ENCODE measurements around the gene ANKFN1. TPM values are rescaled to one million over a fixed set of nuclear protein-coding genes. Genes with fewer than 3 reads are reported as not detected.

ANKFN1 gene
- total RNA-seq, 3 donors from 2014 or later: 0.22 to 1.4 (median 0.60) TPM

DNA sequence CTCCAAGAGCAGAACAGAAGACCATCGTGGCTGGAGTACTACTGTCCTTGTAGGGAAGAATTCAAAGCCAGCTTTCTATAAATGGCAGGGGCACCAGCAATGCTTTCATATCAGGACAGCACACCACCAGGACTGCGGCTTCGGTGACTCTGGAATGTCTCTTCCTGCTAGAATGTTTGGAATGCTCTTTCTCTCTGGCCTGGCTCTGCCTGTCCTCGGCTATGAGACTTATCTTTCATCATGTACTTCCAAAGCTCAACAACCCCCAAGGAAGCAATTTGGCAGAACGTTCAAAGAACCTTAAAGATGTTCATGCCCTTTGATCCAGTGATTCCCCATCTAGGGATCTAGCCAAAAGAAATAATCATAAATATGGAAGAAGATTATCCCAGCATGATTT, 387.6 kb downstream of the ANKFN1 start:
- H3K36me3 ChIP-seq (ENCODE audit: low read depth): no peaks in the 10 kb centered on the region
- no peak for TF ChIP-seq CTCF (IDR thresholded peaks at IDR 0.05)
- intact Hi-C loops (cut with DNase I, micrococcal nuclease): no loop called here
- H3K4me3 ChIP-seq: no peak overlapping the region
- no peaks in the 10 kb centered on the region for H3K9me3 ChIP-seq
- H3K4me1 ChIP-seq (ENCODE audit: low read depth): no peaks in the 10 kb centered on the region
- ATAC-seq (no peak), DNase-seq (no peak)

- DNase-seq: no peak
- Histone ChIP-seq H3K9me3 (no peaks in the 10 kb centered on the region), H3K4me3 (no peak overlapping the region), H3K4me1 (ENCODE audit: low read depth) (no peaks in the 10 kb centered on the region), H3K36me3 (ENCODE audit: low read depth) (no peaks in the 10 kb centered on the region)
- no peak for TF ChIP-seq CTCF (IDR thresholded peaks at IDR 0.05)
- ATAC-seq: no peak
- intact Hi-C loops (cut with DNase I, micrococcal nuclease): no loop called here
Measured at GRCh38 chr17:56543280-56543679, 390.0 kb downstream of the ANKFN1 start.

- H3K36me3 ChIP-seq (ENCODE audit: low read depth): no peaks in the 10 kb centered on the region
- no peak overlapping the region for H3K4me3 ChIP-seq
- DNase-seq: no peak
- intact Hi-C loops (cut with DNase I, micrococcal nuclease): no loop called here
- no peaks in the 10 kb centered on the region for H3K9me3 ChIP-seq
- no peak for TF ChIP-seq CTCF (IDR thresholded peaks at IDR 0.05)
- ATAC-seq: no peak
- H3K4me1 ChIP-seq (ENCODE audit: low read depth): no peaks in the 10 kb centered on the region
Measured at GRCh38 chr17:56545106-56545505, 391.8 kb downstream of the ANKFN1 start.

DNA sequence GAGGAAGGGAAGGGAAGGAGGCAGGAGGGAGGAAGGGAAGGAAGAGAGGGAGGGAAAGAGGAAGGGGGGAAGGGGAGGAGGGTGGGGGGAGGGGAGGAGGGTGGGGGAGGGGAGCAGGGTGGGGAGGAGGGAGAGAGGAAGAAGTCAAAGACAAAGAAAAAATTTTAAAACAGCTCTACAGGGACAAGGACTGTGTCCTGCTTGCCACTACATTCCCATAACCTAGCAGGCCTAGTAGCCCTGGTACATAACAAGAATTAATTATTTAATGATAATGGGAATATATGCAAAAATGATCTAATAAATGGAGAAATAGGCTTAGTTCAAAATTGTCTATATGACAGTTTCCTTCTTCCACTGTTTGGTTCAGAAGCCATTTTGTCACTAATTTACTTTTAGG, 392.7 kb downstream of the ANKFN1 start:
- no peak for DNase-seq
- no peaks in the 10 kb centered on the region for H3K4me1 ChIP-seq (ENCODE audit: low read depth)
- TF ChIP-seq CTCF (IDR thresholded peaks at IDR 0.05): no peak

DNA sequence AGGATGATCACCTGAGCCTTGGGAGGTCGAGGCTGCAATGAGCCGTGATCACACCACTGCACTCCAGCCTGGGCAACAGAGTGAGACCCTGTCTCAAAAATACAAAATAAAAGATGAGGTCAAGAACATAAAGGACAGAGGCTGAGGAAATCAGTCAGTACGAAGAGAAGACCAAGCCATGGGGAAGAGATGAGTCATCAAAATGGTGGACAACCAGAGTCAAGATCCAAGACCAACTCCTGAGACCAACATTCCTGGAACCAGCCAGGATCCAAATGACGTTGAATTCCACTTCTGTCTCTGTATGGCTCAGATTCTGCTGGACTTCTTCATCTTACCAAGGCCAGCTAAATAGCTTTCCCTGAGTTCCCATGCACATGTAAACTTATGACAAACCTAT, 395.4 kb downstream of the ANKFN1 start:
- Histone ChIP-seq H3K4me3 (no peak overlapping the region), H3K9me3 (no peaks in the 10 kb centered on the region), H3K36me3 (ENCODE audit: low read depth) (no peaks in the 10 kb centered on the region), H3K4me1 (ENCODE audit: low read depth) (no peaks in the 10 kb centered on the region)
- intact Hi-C loops (cut with DNase I, micrococcal nuclease): no loop called here
- no peak for DNase-seq
- no peak for TF ChIP-seq CTCF (IDR thresholded peaks at IDR 0.05)
- no peak for ATAC-seq

More for the DNA sequence above, 392.7 kb downstream of the ANKFN1 start:
- ATAC-seq: no peak
- H3K36me3 ChIP-seq (ENCODE audit: low read depth): no peaks in the 10 kb centered on the region
- intact Hi-C loops (cut with DNase I, micrococcal nuclease): no loop called here
- H3K9me3 ChIP-seq: no peaks in the 10 kb centered on the region
- H3K4me3 ChIP-seq: no peak overlapping the region

DNA sequence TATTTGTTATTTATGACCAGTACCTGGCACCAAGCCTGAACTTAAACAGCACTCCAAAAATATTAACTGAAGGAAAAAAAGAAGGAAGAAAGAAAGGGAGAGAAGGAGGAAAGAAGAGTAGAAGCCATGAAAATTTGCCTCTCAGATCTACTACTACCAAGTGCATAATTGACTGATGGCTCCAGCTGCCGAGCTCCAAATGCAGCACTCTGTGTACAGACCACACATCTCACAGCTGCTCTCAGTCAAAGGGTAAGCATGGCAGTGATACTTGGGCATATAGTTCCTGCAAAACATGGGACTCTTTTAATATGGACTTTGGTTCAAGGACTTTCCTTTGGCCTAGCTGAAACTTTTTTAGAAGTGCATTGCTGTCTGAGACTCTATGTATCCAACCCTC, 396.2 kb downstream of the ANKFN1 start:
- Histone ChIP-seq H3K4me3 (no peak overlapping the region), H3K36me3 (ENCODE audit: low read depth) (no peaks in the 10 kb centered on the region), H3K9me3 (no peaks in the 10 kb centered on the region), H3K4me1 (ENCODE audit: low read depth) (no peaks in the 10 kb centered on the region)
- intact Hi-C loops (cut with DNase I, micrococcal nuclease): no loop called here
- ATAC-seq (no peak), DNase-seq (no peak)
- TF ChIP-seq CTCF (IDR thresholded peaks at IDR 0.05): no peak
